T-helper 2 cell treated with Interferon-gamma antibody and Interleukin-4, amounts not matched to agents 5 μg/mL and 100 μg/mL, for 36 hours (primary cell): ENCODE data around the gene HERC2.

Source experiments
- DNase-seq: peaks from one replicate; pipeline ENCODE4 v3.0.0; 2021; ENCODE audit warnings: low spot score
- H3K27ac Mint-ChIP-seq: one replicate; pipeline ENCODE4 v1.8.0; 2021; ENCODE audit warnings: mild to moderate bottlenecking, mixed read lengths
- H3K27me3 Mint-ChIP-seq: one replicate; pipeline ENCODE4 v1.8.0; 2021; ENCODE audit warnings: low read depth, mixed read lengths
- H3K36me3 Mint-ChIP-seq: one replicate; pipeline ENCODE4 v1.8.0; 2021; ENCODE audit warnings: low read depth, mixed read lengths
- H3K4me1 Mint-ChIP-seq: one replicate; pipeline ENCODE4 v1.8.0; 2021; ENCODE audit warnings: low read depth, mixed read lengths
- H3K4me3 Mint-ChIP-seq: one replicate; pipeline ENCODE4 v1.8.0; 2022; ENCODE audit warnings: mild to moderate bottlenecking, moderate library complexity, mixed read lengths
- H3K9me3 Mint-ChIP-seq: one replicate; pipeline ENCODE4 v1.8.0; 2021; ENCODE audit warnings: mixed read lengths

HERC2 gene

GRCh38 chr15:28118531-28118930, 203.4 kb downstream of the HERC2 start:
- DNase-seq = no peak
- no peak overlapping the region for H3K27ac Mint-ChIP-seq
- H3K9me3 Mint-ChIP-seq = no peaks in the 10 kb centered on the region
- no peaks in the 10 kb centered on the region for H3K27me3 Mint-ChIP-seq
- peaks cover 22% of the 10 kb centered on the region for H3K36me3 Mint-ChIP-seq
- no peak overlapping the region for H3K4me3 Mint-ChIP-seq
- H3K4me1 Mint-ChIP-seq = no peaks in the 10 kb centered on the region

GRCh38 chr15:28118083-28118482, 203.9 kb downstream of the HERC2 start:
- Mint-ChIP-seq H3K4me3 (no peak overlapping the region), H3K9me3 (no peaks in the 10 kb centered on the region), H3K27ac (no peak overlapping the region), H3K4me1 (no peaks in the 10 kb centered on the region), H3K36me3 (peaks cover 18% of the 10 kb centered on the region), H3K27me3 (no peaks in the 10 kb centered on the region)
- no peak for DNase-seq

GRCh38 chr15:28117432-28117990, 204.5 kb downstream of the HERC2 start:
- Mint-ChIP-seq H3K4me3 (no peak overlapping the region), H3K27me3 (no peaks in the 10 kb centered on the region), H3K9me3 (no peaks in the 10 kb centered on the region), H3K27ac (no peak overlapping the region), H3K36me3 (peaks cover 18% of the 10 kb centered on the region), H3K4me1 (no peaks in the 10 kb centered on the region)
- no peak for DNase-seq

GRCh38 chr15:28116521-28117431, 205.2 kb downstream of the HERC2 start:
- Mint-ChIP-seq H3K36me3 (peaks cover 23% of the 10 kb centered on the region), H3K4me3 (no peak overlapping the region), H3K27ac (no peak overlapping the region), H3K27me3 (no peaks in the 10 kb centered on the region), H3K9me3 (no peaks in the 10 kb centered on the region), H3K4me1 (no peaks in the 10 kb centered on the region)
- DNase-seq = no peak

- H3K4me3 Mint-ChIP-seq = no peak overlapping the region
- H3K36me3 Mint-ChIP-seq = peaks cover 27% of the 10 kb centered on the region
- DNase-seq = no peak
- H3K4me1 Mint-ChIP-seq = no peaks in the 10 kb centered on the region
- H3K27ac Mint-ChIP-seq = no peak overlapping the region
- no peaks in the 10 kb centered on the region for H3K9me3 Mint-ChIP-seq
- H3K27me3 Mint-ChIP-seq = no peaks in the 10 kb centered on the region
Measured at GRCh38 chr15:28115871-28116270, 206.1 kb downstream of the HERC2 start.

- H3K27me3 Mint-ChIP-seq = no peaks in the 10 kb centered on the region
- H3K4me3 Mint-ChIP-seq = no peak overlapping the region
- H3K4me1 Mint-ChIP-seq = no peaks in the 10 kb centered on the region
- H3K9me3 Mint-ChIP-seq = no peaks in the 10 kb centered on the region
- H3K36me3 Mint-ChIP-seq = peaks cover 27% of the 10 kb centered on the region
- peak overlapping the region; percentile 57 for H3K27ac Mint-ChIP-seq
- no peak for DNase-seq
Measured at GRCh38 chr15:28114721-28115622, 207.0 kb downstream of the HERC2 start.

- peaks cover 27% of the 10 kb centered on the region for H3K36me3 Mint-ChIP-seq
- H3K27ac Mint-ChIP-seq = no peak overlapping the region
- no peak overlapping the region for H3K4me3 Mint-ChIP-seq
- H3K27me3 Mint-ChIP-seq = no peaks in the 10 kb centered on the region
- H3K4me1 Mint-ChIP-seq = no peaks in the 10 kb centered on the region
- no peaks in the 10 kb centered on the region for H3K9me3 Mint-ChIP-seq
- no peak for DNase-seq
Measured at GRCh38 chr15:28114114-28114455, 207.9 kb downstream of the HERC2 start.

GRCh38 chr15:28113394-28114113, 208.4 kb downstream of the HERC2 start:
- DNase-seq = no peak
- Mint-ChIP-seq H3K27me3 (peaks cover 2% of the 10 kb centered on the region), H3K36me3 (peaks cover 27% of the 10 kb centered on the region), H3K4me1 (no peaks in the 10 kb centered on the region), H3K9me3 (no peaks in the 10 kb centered on the region), H3K4me3 (no peak overlapping the region), H3K27ac (no peak overlapping the region)

GRCh38 chr15:28112962-28113361, 209.0 kb downstream of the HERC2 start:
- H3K4me3 Mint-ChIP-seq = no peak overlapping the region
- peaks cover 27% of the 10 kb centered on the region for H3K36me3 Mint-ChIP-seq
- no peak overlapping the region for H3K27ac Mint-ChIP-seq
- peaks cover under 1% of the 10 kb centered on the region for H3K4me1 Mint-ChIP-seq
- H3K9me3 Mint-ChIP-seq = no peaks in the 10 kb centered on the region
- peaks cover 3% of the 10 kb centered on the region for H3K27me3 Mint-ChIP-seq
- no peak for DNase-seq

GRCh38 chr15:28112101-28112760, 209.7 kb downstream of the HERC2 start:
- Mint-ChIP-seq H3K4me3 (no peak overlapping the region), H3K4me1 (peaks cover 5% of the 10 kb centered on the region), H3K27me3 (peaks cover 8% of the 10 kb centered on the region), H3K9me3 (no peaks in the 10 kb centered on the region), H3K36me3 (peaks cover 25% of the 10 kb centered on the region), H3K27ac (no peak overlapping the region)
- DNase-seq = no peak

- no peak for DNase-seq
- peaks cover 25% of the 10 kb centered on the region for H3K36me3 Mint-ChIP-seq
- H3K27me3 Mint-ChIP-seq = peaks cover 10% of the 10 kb centered on the region
- no peak overlapping the region for H3K27ac Mint-ChIP-seq
- no peaks in the 10 kb centered on the region for H3K9me3 Mint-ChIP-seq
- H3K4me3 Mint-ChIP-seq = no peak overlapping the region
- peaks cover 5% of the 10 kb centered on the region for H3K4me1 Mint-ChIP-seq
Measured at GRCh38 chr15:28111543-28111942, 210.4 kb downstream of the HERC2 start.

GRCh38 chr15:28110481-28110881, 211.5 kb downstream of the HERC2 start:
- Mint-ChIP-seq H3K27ac (no peak overlapping the region), H3K4me3 (no peak overlapping the region), H3K27me3 (peaks cover 18% of the 10 kb centered on the region), H3K9me3 (no peaks in the 10 kb centered on the region), H3K36me3 (peaks cover 22% of the 10 kb centered on the region), H3K4me1 (peaks cover 9% of the 10 kb centered on the region)
- DNase-seq = no peak
